IPS DF 4.7 (cell line): ENCODE data around the gene AFF3.

Experiments used
- DNase-seq: peaks from one replicate; pipeline ENCODE4 v3.0.0-alpha.2; 2013; ENCODE audit warnings: low spot score; ENCODE audit errors: extremely low read depth

AFF3 gene

DNA sequence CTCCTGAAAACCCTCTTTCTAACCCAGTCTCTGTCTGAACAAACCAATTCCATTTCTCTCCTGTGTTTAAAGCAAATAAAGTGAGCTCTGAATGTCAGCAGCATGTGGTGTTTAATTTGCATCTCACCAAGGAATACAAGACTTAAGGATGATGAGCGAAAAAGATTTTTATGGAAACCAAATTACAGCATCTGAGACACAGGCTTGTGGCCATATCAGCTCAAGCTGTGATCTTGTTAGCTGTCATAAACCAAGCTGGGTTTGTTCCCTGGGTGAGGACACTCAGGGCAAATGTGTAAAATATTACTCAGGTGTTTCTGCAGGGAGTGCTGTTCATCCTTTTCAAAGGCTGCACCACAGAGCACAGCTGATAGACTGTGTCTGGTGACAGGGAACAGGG, 523.2 kb downstream of the AFF3 start:
- no peak for DNase-seq

DNA sequence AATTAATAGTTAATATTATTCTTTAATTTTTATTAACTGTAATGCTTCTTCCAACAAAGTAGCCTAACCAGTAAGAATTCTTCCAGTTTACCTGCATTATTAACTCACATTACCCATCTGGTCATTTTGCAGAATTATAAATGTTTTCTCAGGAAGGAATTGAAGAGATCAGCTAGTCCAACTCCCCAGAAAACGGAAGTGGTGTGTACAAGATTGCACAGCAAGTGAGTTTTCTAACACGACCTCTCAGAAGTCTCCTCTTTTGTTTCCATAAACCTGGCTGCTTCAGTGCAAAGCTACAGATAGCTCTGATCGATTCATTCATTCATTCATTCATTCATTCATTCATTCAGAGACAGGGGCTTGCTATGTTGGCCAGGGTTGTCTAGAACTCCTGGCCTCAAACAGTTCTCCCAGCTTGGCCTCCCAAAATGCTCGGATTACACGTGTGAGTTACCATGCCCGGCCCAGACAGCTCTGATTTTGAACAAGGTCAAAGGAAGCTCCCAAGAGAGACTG, 523.8 kb downstream of the AFF3 start:
- DNase-seq, result no peak

DNA sequence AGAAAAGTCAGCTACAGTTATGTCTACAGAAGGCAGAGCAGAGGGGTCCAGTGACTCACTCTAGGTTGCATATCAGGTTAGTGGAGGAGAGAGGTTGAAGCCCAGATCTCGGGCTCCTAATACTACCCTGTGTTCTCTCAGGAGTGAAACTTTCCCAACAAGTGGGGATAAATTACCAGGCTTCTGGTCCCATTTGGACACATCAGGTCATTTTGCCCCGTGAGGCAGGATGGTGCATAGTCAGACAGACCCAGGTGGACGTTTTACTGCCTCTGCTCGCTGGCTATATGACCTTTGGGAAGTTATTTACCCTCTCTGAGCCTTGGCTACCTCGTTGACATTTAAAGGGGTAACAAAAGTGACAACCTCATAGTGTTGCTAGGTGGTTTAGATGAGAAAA, 524.6 kb downstream of the AFF3 start:
- no peak for DNase-seq

DNA sequence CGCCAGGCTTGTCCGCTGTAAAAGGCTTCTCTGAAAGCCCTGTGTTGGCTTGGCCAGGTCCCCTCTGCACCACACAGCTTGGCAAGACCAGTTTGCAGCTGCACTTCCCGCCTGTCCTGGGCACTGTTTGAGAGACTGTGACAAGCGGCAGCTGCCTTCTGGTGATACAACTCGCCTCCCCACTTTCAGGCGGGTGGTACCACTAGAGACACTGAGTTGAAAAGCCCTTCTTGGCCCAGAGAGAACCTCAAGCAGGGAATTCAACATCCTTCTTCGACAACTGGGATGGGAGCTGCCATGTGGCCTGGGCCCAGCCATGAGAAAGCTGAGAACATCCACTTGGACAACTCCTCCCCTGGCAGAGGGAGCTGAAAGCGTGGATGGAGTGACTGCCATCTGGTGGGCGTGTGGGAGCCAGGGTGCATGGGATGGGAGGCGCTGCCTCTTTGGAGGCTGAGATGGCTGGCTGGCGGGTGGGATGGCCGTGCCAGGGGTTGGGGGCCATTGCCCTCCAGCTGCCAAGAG, 527.1 kb downstream of the AFF3 start:
- no peak for DNase-seq

DNA sequence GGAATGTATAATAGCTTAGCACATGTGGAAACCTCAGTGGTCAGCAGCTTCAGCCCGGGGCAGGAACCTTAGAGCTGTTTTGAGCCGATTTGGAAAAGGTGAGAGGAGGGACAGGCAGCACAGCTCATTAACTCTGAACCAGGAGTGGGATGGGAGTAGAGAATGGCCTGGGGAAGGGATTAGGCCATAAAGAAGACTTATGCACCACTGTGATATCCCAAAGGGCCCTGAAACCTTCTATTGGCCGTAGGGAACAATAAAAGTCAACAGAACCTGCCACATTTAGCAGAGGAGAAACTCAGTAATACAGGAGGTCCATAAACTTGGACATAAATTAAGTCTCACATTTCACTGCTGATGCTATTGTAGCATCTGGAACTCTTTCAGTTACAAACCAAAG, 528.4 kb downstream of the AFF3 start:
- no peak for DNase-seq

DNA sequence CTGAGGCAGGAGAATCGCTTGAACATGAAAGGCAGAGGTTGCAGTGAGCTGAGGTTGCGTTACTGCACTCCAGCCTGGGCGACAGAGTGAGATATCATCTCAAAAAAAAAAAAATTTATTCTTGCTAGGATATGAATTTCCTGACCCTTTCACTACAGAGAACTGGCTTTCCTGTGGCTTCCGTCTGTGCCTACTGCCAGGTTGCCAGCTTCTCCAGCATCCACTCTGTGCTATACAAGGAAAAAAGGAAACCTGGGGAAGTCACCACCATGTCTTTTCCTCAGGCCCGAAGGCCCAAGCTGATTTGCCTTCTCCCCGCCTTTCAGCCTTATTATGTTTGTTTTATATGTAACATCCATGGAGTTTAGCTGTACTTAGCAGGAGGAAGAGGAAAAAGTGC, 530.6 kb downstream of the AFF3 start:
- no peak for DNase-seq

DNA sequence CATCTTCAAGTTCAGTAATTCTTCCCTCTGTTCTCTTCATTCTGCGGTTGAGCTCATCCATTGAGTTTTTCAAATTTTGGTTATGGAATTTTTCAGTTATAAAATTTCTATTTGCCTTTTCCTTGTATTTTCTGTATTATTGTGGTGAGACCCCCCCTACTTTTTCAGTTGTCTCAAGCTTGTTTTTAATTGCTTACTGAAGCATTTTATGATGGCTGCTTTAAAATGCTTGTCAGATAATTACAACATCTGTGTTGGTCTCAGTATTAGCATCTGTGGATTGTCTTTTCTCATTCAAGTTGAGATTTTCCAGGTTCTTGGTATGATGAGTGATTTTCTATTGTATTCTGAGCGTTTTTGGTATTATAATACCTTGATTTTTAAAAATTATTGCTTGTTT, 531.4 kb downstream of the AFF3 start:
- DNase-seq, result no peak

DNA sequence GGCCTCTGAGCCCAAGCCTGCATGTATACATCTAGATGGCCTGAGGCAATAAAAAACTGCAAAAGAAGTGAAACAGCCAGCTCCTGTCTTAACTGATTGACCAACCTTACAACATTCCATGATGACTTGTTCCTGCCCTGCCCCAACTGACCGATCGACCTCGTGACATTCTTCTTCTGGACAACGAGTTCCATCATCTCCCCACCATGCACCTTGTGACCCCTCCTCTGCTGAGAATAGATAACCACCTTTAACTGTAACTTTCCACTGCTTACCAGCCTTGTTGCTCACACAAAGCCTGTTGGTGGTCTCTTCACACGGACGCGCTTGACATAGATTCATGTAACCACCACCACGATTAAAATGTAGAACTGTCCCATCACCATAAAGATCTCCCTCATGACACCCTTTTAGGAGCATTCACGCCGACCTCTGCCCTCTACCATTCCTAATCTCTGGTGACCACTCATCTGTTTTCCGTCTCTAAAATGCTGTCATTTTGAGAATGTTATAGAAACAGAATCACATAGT, 532.5 kb downstream of the AFF3 start:
- no peak for DNase-seq

DNA sequence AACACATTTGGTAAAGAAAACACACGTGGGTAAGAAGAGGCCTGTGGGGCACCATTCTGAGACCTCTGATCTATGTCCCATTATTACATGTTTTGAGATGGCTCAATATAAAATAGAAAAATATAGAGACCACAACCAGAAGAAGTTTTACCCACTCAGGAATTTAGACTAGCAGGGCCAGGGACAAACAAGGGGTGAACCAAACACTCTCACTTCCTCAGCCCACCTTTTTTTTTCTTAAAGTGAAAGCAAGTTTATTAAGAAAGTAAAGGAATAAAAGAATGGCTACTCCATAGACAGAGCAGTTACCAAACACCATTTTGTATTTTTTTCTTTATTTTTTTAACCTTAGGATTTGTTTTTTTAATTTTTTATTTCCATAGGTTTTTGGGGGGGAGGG, 533.5 kb downstream of the AFF3 start:
- no peak for DNase-seq

DNA sequence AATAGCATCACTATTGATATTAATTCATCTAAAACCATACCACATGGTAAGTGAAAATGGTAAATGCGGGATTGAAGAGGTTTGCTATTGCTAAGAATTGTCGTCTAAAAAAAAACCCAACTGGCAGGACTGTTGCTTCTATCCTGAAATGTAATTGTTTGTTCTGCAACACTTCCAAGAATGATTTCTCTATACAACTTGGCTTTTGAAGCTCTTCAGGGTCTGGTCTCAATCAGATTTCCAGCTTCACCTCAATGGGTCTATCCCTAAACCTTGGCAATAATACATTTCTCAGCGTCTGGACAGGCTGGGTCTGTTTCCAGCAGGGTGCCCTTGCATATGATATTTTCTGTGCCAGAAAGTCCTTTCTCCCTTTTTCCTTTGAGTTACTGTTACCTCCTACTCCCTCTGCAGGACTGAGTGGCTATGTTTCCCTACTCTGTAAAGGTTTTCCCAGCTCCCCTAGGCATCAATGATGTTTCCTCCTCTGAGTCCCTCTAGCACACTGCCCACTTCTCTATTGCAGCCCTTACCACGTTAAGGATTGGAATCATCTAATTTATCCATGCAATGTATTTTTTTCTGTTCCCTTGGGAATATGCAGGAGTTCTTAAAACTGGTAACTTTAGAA, 534.4 kb downstream of the AFF3 start:
- DNase-seq, result no peak

DNA sequence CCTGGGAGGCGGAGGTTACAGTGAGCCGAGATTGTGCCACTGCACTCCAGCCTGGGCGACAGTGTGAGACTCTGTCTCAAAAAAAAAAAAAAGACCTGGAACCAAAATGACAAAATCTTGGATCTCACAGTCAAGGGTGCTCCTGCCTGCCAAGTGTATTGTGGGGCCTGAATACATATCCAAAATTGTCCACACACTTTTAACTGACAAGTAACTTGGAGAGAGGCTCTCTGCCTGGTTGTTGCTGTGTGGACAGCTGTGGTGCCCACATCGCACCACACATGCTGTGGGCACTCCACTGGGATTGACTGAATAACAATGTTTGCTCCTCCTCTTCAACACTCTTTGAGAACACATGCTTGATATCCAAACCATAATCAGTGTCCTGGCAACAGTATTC, 534.9 kb downstream of the AFF3 start:
- DNase-seq, result no peak

DNA sequence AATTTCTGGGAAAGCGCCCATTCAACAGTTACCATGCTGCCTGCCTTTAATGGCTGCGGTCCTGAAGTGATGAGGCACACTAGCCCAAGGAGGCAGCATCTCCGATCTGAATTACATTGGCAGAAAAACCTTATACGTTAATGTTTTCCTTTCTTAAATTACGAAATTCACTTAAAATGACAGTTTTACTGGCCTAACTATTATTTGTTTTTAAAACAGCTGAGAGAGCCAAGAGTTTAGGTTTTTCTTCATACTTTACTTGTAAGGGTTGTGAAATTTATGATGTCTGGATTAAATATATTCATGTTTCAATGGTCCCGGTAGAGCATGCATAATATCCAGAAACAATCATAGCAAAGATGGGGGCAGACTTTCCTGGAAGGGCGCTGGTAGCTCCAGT, 537.4 kb downstream of the AFF3 start:
- DNase-seq, result no peak

DNA sequence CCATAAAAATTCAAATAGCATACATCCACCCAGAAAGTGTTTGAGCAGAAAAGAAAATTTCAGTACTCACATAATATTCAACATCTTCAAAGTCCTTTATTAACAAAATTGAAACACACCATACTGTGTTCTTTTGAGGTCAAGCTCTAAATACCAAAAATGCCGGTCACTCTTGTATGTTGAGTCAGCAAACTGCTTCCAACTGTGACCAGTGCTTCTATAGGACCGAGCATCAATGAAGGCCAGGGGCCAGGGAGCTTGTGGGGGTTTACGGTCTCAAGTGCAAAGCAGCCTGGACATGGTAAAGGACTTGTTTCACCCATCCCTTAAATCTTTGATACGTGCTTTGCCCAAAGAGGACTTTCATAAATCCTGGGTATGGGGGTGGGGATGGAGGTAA, 539.9 kb downstream of the AFF3 start:
- DNase-seq, result no peak

DNA sequence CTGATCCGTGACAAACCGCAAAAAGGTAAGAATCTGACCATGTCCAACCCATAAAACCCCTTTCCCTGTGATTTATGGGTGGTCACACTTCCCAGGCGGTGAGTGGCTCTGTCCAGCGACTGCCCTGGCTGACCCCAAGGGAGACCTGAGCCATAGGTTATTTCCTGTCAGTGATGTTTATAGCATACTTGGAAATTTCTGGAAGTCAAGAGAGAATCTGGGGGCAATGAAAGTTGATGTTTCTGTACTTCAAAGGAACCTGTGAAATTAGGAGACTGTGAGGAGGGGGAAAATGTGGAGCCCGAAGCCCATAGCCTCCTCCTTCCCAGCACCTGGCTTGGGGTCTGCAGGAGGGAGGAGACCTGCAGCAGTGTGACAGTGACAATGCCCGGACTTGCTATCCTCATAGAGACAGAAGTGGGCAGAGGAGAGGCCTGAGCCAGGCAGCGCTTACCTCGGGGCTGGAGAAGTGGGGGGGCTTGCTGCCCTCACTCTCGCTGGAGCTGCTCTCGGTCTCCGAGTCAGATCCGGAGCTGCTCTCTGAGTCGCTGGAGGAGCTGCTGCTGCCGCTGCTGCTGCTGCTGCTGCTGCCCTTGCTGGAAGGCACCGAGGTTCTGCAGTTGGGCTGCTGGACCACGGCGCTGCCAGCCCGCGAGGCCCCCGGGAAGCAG, 541.3 kb downstream of the AFF3 start:
- DNase-seq, result no peak

DNA sequence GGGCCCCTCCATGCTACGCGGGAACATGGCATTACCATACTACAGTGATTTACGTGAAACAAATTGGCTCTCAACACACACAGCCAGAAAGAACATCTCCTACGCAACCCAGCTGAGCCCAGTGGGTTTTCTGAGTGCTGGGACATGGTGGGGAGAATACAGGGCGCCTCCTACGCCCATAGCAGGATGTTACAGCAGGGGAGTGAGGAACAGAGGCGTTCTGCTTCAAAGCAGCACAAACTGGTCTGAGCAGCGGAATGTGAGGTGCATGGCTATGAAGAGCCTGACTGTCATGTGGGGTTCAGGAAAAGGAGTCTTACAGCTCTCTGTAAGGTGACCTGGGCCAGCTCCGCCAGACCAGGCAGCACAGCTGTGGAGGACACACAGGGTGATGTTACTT, 543.9 kb downstream of the AFF3 start:
- DNase-seq, result no peak

DNA sequence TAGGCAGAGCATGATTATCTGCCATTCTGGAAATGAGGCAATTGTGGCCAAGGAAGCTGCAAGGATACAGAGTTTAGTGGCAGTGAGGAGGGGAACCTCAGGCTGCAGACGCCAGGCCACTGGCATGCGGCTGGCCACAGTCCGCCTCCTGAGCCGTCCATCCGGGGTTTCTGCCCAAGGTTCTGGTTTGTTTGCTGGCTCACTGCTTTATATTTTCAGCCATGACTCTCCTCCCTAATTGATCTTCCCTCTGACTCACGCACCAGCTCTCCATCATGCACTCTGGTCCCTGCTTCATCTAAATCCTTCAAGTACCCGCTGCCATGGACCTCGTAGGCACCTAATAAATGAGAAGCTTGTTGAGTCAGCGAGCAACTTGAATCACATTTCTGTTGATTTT, 544.8 kb downstream of the AFF3 start:
- no peak for DNase-seq

DNA sequence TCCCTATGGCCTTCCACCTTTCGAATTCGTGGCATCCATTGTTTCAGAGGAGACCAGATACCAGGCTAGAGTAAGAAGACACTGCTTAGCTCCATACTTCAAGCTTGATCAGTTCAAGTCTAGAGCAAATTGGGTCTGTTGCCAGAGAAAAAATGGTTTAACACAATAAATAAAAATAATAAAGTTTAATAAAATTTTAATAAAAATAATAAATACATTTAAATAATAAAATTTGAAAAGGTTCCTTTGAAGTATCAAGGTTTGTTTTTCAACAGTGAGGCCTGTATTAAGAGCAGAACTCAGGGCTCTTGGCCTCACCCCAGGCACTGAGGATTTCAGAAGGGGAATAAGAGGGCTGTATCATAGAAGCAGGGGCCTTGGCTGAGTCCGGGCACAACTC, 547.0 kb downstream of the AFF3 start:
- DNase-seq, result no peak

DNA sequence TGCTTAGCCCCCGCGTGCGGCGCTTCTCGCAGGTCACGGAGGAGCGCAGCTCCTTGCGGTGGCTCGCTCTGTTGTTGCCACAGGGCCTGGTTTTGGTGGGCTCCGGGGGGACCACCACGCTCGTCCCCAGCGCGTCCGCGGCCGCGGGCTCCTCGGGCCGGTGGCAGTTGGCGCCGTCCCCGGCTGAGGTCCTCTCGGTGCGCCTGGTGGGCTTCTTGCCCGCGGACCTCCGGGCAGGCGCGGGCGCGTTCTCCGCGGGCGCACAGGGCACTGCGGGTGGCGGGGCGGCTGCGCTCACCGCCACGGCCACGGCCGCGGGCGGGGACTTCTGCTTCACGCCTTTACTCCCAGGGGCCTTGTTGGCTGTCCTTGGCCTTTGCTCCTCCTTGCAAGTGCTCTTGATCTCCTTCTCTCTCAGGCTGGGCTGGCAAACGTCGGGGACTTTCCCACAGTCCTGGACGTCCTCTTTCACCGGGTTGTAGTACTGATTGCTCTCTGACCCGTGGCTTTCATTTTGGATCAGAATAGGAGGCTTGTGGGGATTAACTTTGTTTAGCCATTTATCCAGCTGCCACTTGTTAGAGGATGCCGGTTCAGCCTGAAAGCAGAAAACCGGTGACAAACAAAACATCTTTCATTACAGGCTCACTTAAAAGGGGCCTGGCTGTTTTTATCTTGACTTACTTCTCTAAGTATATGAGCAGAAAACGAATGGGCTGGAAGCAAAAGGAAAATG, 548.5 kb downstream of the AFF3 start:
- no peak for DNase-seq

DNA sequence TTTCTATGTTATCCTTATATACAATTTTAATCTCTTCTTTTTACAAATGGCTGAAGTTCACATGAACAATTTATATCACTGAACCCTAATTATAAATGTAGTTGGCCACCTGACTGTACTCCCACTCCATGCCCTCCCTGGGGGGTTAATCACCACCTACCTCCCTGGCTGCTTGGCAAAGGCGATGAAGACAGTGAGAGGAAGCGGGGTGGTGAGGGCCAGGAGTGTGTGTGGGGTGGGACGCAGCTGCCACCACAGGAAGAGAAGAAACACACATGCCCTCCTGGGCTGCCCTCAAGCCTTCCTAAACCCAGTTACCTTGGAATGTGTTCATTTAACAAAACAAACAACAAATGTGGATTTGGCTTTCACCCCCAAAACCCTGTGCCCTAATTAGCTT, 565.6 kb downstream of the AFF3 start:
- no peak for DNase-seq

DNA sequence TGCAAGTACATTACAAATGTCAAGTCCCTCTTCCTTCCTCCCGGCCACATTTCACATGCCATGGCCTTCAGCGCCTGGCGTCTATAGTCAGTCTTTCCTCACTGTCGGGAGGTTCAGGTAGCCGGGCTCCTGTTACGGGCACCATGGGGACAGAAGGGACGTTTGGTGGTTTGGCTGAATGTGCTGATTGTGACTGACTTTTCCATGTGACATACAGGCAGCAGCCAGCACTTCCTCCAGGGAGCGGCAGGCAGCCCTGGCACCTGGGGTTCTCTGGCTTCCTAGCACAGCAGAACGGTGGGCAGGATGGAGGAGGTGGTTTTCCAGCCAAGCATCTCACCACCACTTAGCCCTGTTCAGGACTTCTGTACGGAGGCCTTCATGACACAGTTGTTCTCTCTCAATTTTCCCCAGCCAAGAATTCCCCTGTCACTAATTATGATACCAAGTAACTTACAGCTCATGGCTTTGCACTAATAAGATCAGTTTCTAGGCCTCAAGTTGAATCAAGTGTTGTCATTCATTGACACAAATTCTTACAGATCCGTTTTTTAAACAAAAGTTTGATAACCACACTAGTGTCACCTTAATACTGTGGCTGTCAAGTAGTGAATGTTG, 568.6 kb downstream of the AFF3 start:
- DNase-seq, result no peak

DNA sequence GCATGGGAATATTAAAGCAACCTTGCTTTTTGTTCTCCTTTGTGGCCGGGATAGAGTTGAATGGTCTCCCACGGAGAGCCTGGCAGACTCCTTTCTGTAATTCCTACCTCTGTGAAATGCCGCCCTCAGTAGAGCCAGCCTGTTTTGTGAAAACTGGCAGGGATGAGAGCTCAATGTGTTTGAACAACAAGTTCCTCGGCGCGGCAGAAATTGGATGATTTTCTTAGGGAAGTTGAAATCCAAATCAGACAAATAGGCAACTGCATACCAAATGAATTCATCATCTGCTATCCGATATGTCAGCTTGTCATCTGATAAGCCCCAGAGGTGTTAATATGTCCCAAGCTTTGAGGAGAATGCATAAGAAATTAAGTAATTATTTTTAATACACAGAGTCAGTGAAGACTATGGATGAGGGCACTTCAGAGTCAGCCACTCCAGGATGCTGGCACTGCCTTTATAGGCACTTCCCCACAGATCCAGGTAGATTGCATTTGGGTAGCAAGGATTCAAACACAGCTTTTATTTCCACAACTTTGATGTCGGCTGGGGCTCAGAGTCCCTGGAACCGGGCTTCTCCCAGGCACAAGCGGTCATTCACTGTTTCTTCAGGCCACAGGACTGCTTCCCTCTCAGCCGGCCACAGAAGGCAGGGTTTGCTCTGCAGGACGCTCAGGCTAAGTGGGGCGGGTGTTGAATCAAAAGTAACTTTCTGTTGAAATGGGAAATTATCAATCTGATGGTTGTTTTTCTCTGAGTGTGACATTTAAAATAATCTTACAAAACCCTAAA, 569.8 kb downstream of the AFF3 start:
- no peak for DNase-seq
